ENCODE data around the gene GDF15. TPM values are rescaled to one million over a fixed set of nuclear protein-coding genes. Genes with fewer than 3 reads are reported as not detected.
A peak's percentile ranks its signal among the peaks of the same experiment; 100 is the strongest.

The GDF15 gene
- total and polyA plus RNA-seq, 12 donors: 0.33 to 29.2 (median 4.5) TPM

DNA sequence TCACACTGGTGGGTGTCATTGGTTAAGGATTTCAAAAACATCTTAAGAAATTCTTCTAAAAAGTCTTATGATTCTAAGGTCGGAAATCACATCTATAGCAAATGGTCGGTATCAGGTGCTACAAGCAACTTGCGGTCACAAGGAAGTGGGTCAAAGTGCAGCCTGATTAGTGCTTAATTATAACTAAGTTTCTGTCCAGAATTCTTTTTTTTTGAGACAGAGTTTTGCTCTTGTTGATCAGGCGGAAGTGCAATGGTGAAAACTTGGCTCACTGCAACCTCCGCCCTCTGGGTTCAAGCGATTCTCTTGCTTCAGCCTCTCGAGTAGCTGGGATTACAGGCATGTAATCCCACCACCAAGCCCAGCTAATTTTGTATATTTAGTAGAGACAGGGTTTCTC lies 1.2 kb upstream of the GDF15 start:
- no peak for DNase-seq
- Histone ChIP-seq H3K27me3 (no peaks in the 10 kb centered on the region), H3K4me3 (no peak overlapping the region), H3K36me3 (replicated peaks in 1 of 2) (no peaks in the 10 kb centered on the region), H3K4me1 (replicated peaks in 1 of 2) (peaks cover 10 to 18% of the 10 kb centered on the region in 2 donors), H3K27ac (no peak overlapping the region), H3K9me3 (replicated peaks in 1 of 3) (no peaks in the 10 kb centered on the region)
- intact Hi-C loops (cut with DNase I): loop anchor here in 1 of 2 donors (5.0 kb wide), 1 partner anchor 37 kb away; no protein-coding TSS in a partner anchor
- TF ChIP-seq, protein P1, sequence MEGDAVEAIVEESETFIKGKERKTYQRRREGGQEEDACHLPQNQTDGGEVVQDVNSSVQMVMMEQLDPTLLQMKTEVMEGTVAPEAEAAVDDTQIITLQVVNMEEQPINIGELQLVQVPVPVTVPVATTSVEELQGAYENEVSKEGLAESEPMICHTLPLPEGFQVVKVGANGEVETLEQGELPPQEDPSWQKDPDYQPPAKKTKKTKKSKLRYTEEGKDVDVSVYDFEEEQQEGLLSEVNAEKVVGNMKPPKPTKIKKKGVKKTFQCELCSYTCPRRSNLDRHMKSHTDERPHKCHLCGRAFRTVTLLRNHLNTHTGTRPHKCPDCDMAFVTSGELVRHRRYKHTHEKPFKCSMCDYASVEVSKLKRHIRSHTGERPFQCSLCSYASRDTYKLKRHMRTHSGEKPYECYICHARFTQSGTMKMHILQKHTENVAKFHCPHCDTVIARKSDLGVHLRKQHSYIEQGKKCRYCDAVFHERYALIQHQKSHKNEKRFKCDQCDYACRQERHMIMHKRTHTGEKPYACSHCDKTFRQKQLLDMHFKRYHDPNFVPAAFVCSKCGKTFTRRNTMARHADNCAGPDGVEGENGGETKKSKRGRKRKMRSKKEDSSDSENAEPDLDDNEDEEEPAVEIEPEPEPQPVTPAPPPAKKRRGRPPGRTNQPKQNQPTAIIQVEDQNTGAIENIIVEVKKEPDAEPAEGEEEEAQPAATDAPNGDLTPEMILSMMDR (IDR thresholded peaks at IDR 0.05): no peak
- TF ChIP-seq POLR2A (IDR thresholded peaks at IDR 0.05): no peak
- 88 to 94% (median 91%) methylated on average over 7 of the region's 7 CpGs for WGBS, 4 donors

DNA sequence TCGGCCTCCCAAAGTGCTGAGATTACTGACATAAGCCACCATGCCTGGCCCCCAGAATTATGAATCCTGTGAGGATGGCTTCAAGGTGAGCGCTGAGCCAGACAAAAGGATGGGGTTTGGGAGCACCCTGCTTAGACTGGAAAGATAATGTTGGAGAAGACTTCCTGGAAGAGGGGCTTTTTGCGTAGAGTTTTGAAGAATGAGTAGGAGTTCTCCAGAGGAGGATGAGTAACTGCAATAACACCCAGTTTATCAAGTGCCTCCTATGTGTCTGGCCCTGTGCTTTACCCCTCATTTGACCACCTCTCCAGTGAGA lies 641 bp upstream of the GDF15 start:
- H3K36me3 ChIP-seq (replicated peaks in 1 of 2): no peaks in the 10 kb centered on the region
- peaks cover 5 to 13% of the 10 kb centered on the region in 2 donors for H3K4me1 ChIP-seq (replicated peaks in 1 of 2)
- no peak overlapping the region for H3K27ac ChIP-seq
- TF ChIP-seq, protein P1 (IDR thresholded peaks at IDR 0.05): no peak
- no peak for TF ChIP-seq POLR2A (IDR thresholded peaks at IDR 0.05)
- H3K4me3 ChIP-seq: no peak overlapping the region
- intact Hi-C loops (cut with DNase I): loop anchor here in 1 of 2 donors (5.0 kb wide), 1 partner anchor 38 kb away; no protein-coding TSS in a partner anchor
- H3K9me3 ChIP-seq (replicated peaks in 1 of 3): no peaks in the 10 kb centered on the region
- no peak for DNase-seq
- no peaks in the 10 kb centered on the region for H3K27me3 ChIP-seq
- 93 to 97% (median 95%) methylated on average over 3 of the region's 3 CpGs for WGBS, 4 donors

DNA sequence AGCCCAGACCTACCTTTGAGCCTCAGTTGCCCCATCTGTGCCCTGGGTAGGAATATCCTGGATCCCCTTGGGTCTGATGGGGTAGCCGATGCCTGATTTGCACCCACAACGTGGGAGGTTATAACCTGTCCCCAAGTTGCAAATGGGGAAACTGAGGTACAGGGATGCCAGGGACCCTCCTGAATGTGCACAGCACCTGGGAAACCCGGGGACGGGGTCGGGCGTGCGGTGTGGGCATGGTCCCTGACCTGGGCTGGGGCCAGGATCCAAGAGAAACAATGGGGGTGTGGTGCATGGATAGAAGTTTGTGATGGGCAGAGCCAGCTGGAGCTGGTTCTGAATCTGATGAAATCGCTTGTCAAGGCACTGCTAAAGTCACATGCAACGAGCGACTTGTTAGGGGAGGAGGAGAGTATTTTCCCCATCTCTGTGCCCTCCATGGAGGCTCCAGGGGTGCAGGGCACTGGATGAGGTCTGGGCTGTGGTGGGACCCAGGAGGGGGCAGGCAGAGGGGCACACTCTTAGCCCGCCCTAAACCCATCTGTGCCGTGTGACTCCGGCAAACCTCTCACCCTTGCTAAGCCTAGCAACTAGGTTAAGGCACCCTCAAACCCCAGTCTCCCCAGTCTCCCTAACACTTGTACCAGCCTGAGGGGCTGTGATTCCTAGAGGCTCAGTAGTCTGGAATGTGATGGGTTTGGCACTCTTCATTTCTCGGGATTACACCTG lies 749 bp downstream of the GDF15 start:
- Histone ChIP-seq H3K4me3 (peak overlapping the region in 1 of 4 donors; percentile 5), H3K27ac (no peak overlapping the region), H3K27me3 (no peaks in the 10 kb centered on the region), H3K36me3 (replicated peaks in 1 of 2) (no peaks in the 10 kb centered on the region), H3K4me1 (replicated peaks in 1 of 2) (peaks cover 0 to 7% of the 10 kb centered on the region in 2 donors), H3K9me3 (replicated peaks in 1 of 3) (no peaks in the 10 kb centered on the region)
- no peak for DNase-seq
- no peak for TF ChIP-seq POLR2A (IDR thresholded peaks at IDR 0.05)
- 73 to 85% (median 84%) methylated on average over 12 to 14 of the region's 14 CpGs for WGBS, 4 donors
- intact Hi-C loops (cut with DNase I): loop anchor here in 1 of 2 donors (5.0 kb wide), 1 partner anchor 39 kb away; no protein-coding TSS in a partner anchor

DNA sequence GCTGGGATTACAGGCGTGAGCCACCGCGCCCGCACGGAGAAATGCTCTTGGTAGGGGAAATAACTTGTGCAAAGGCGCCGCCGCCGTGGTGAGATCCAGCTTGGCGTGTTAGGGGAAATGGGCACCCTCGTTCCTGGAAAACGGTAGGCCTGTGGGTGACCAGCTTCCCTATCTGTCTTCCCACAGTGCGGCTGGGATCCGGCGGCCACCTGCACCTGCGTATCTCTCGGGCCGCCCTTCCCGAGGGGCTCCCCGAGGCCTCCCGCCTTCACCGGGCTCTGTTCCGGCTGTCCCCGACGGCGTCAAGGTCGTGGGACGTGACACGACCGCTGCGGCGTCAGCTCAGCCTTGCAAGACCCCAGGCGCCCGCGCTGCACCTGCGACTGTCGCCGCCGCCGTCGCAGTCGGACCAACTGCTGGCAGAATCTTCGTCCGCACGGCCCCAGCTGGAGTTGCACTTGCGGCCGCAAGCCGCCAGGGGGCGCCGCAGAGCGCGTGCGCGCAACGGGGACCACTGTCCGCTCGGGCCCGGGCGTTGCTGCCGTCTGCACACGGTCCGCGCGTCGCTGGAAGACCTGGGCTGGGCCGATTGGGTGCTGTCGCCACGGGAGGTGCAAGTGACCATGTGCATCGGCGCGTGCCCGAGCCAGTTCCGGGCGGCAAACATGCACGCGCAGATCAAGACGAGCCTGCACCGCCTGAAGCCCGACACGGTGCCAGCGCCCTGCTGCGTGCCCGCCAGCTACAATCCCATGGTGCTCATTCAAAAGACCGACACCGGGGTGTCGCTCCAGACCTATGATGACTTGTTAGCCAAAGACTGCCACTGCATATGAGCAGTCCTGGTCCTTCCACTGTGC lies 2.4 kb downstream of the GDF15 start:
- peak overlapping the region in 2 of 5 donors; percentile 54 for H3K27ac ChIP-seq
- intact Hi-C loops (cut with DNase I): loop anchor here in 1 of 2 donors (5.0 kb wide), 1 partner anchor 41 kb away; no protein-coding TSS in a partner anchor
- TF ChIP-seq, protein P1 (IDR thresholded peaks at IDR 0.05): peak; percentile 88 to 100 (median 98)
- TF ChIP-seq POLR2A (IDR thresholded peaks at IDR 0.05): peak; percentile 40 to 57
- H3K9me3 ChIP-seq (replicated peaks in 1 of 3): no peaks in the 10 kb centered on the region
- H3K4me3 ChIP-seq: peak overlapping the region in 1 of 4 donors; percentile 30
- peak; percentile 87 to 92 (median 89) for DNase-seq
- H3K4me1 ChIP-seq (replicated peaks in 1 of 2): peaks cover 0 to 7% of the 10 kb centered on the region in 2 donors
- WGBS, 4 donors: 8 to 34% (median 10%) methylated on average over 15 to 86 of the region's 86 CpGs
- H3K36me3 ChIP-seq (replicated peaks in 1 of 2): no peaks in the 10 kb centered on the region
- H3K27me3 ChIP-seq: no peaks in the 10 kb centered on the region

Measured in adrenal gland (tissue), 12 donors.